ENCODE data around the gene PRPH.

DNA sequence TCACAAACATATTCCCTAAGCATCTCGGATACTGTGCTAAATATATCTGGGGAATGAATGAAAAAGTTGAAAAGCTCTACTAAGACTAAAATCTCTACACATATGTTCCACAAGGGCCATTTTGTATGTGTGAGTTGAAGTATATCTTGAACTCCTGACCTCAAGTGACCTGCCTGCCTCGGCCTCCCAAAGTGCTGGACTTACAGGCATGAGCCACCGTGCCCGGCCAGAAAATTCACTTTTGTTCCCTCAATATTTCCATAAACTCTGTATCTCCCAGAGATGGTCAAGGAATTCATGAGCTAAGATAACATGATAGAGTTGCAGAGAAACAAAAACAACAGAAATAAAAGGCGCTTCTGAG lies 31.6 kb upstream of the PRPH start:
- TF ChIP-seq EZH2 (IDR thresholded peaks at IDR 0.05; ENCODE audit: insufficient read depth, poor library complexity, severe bottlenecking): no peak
- no peak for TF ChIP-seq EZH2phosphoT487 (IDR thresholded peaks at IDR 0.05; ENCODE audit: insufficient read depth, low read depth)

Measured in GM23248 (cell line).